ENCODE data around the gene TNRC18.
A peak's percentile ranks its signal among the peaks of the same experiment; 100 is the strongest.
"Not testable (repeated sequence)": the region's sequence is repeated elsewhere in the genome, so short reads cannot be mapped to it uniquely, and the experiment has no call there.

The TNRC18 gene

DNA sequence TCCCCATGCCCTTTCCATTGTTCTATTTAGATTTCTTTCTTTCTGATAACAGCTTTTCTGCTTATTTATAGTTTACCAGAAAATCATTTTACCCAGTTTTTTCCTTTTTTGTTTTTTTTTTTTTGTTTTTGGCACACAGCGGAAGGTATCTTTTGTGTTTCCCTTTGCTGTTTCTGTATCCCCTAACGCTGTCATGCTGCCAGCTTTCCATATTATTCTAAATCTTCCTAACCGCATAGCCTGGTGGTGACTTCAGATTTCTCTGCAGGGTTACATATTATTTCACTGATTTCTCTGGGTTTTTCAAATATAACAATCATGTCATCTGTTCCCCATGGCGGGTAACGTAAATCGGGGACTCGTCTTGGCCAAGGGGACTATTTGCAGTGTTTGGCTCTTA, 144.9 kb downstream of the TNRC18 start:
- TF ChIP-seq, protein P1, sequence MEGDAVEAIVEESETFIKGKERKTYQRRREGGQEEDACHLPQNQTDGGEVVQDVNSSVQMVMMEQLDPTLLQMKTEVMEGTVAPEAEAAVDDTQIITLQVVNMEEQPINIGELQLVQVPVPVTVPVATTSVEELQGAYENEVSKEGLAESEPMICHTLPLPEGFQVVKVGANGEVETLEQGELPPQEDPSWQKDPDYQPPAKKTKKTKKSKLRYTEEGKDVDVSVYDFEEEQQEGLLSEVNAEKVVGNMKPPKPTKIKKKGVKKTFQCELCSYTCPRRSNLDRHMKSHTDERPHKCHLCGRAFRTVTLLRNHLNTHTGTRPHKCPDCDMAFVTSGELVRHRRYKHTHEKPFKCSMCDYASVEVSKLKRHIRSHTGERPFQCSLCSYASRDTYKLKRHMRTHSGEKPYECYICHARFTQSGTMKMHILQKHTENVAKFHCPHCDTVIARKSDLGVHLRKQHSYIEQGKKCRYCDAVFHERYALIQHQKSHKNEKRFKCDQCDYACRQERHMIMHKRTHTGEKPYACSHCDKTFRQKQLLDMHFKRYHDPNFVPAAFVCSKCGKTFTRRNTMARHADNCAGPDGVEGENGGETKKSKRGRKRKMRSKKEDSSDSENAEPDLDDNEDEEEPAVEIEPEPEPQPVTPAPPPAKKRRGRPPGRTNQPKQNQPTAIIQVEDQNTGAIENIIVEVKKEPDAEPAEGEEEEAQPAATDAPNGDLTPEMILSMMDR (conservative IDR thresholded peaks at IDR 0.05; ENCODE audit: low read depth, low read length), result no peak
- DNase-seq (ENCODE audit: low read depth), result peak; percentile 54
- no peak overlapping the region for H3K4me3 ChIP-seq (ENCODE audit: low read depth, low read length)

- no peak overlapping the region for H3K4me3 ChIP-seq (ENCODE audit: low read depth, low read length)
- TF ChIP-seq, protein P1 (conservative IDR thresholded peaks at IDR 0.05; ENCODE audit: low read depth, low read length), result no peak
- DNase-seq (ENCODE audit: low read depth), result no peak
These were observed 147.0 kb downstream of the TNRC18 start for GRCh38 chr7:5276611-5277010.

DNA sequence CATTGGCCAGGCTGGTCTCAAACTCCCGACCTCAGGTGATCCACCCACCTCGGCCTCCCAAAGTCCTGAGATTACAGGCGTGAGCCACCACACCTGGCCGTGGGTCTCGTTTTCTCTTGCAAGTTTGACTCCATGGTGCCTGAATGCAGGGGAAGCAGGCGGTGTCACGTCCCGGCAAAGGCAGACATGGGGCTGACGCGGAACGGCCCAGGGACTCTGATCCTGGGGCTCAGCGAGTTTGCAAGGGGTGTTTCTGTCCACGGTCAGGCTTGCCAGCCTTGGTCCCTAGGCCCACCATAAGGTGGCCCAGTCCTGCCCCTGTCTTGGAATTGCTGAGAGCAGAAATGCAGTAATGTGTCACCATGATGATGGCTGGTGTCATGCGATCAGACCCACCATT, 147.5 kb downstream of the TNRC18 start:
- not testable (repeated sequence) for H3K4me3 ChIP-seq (ENCODE audit: low read depth, low read length); DNase-seq (ENCODE audit: low read depth)

GRCh38 chr7:5275510-5275909, 148.1 kb downstream of the TNRC18 start:
- DNase-seq (ENCODE audit: low read depth), result peak; percentile 9
- H3K4me3 ChIP-seq (ENCODE audit: low read depth, low read length), result not testable (repeated sequence)

GRCh38 chr7:5274985-5275431, 148.6 kb downstream of the TNRC18 start:
- H3K4me3 ChIP-seq (ENCODE audit: low read depth, low read length), result not testable (repeated sequence)
- DNase-seq (ENCODE audit: low read depth), result peak; percentile 24

- DNase-seq (ENCODE audit: low read depth), result no peak
- TF ChIP-seq, protein P1 (conservative IDR thresholded peaks at IDR 0.05; ENCODE audit: low read depth, low read length), result no peak
- no peak overlapping the region for H3K4me3 ChIP-seq (ENCODE audit: low read depth, low read length)
These were observed 149.2 kb downstream of the TNRC18 start for GRCh38 chr7:5274441-5274840.

- H3K4me3 ChIP-seq (ENCODE audit: low read depth, low read length); DNase-seq (ENCODE audit: low read depth): not testable (repeated sequence)
These were observed 149.7 kb downstream of the TNRC18 start for GRCh38 chr7:5273831-5274405.

DNA sequence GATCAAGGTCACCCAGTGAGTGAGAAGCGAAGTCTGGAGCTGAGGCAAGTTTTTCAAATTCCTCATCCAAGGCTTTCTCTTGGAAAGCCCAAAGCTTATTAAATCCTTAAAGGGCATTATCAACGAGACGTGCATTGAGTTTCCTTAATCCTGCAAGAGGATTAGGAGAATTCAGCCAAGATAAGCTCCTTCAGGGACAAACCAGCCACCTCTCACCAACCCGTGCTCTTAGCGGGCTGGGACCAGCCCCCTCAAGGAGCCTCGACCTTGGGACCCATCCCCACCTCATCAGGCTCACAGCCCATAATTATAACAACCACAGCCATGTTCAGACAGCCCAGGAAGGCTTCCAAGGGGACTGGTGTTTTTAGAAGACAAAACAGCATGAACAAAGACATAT, 152.8 kb downstream of the TNRC18 start:
- no peak overlapping the region for H3K4me3 ChIP-seq (ENCODE audit: low read depth, low read length)

GRCh38 chr7:5269992-5270657, 153.5 kb downstream of the TNRC18 start:
- not testable (repeated sequence) for H3K4me3 ChIP-seq (ENCODE audit: low read depth, low read length); DNase-seq (ENCODE audit: low read depth)

More for the DNA sequence above, 152.8 kb downstream of the TNRC18 start:
- TF ChIP-seq, protein P1 (conservative IDR thresholded peaks at IDR 0.05; ENCODE audit: low read depth, low read length), result no peak
- DNase-seq (ENCODE audit: low read depth), result no peak

- DNase-seq (ENCODE audit: low read depth); H3K4me3 ChIP-seq (ENCODE audit: low read depth, low read length): not testable (repeated sequence)
These were observed 155.8 kb downstream of the TNRC18 start for GRCh38 chr7:5267829-5268228.
